K562 (cell line): ENCODE measurements around the gene ADAT1. TPM values are rescaled to one million over a fixed set of nuclear protein-coding genes. Genes with fewer than 3 reads are reported as not detected.

ENCODE experiments used
- ATAC-seq: fragments of 200-7000 bp; cut with Tn5 transposase; 3 replicates; pipeline ENCODE4 v1.9.1; 2020; ENCODE audit warnings: moderate library complexity
- BruUV-seq: library from RNA; stranded (reverse); fragments of 400-500 nt; replicated peaks from 2 replicates; lab custom pipeline; 2021; lab: Mats Ljungman, UMichigan
- CTCF ChIA-PET: fragments of 300-600 bp; formaldehyde crosslinking; extraction: SDS; loops from one replicate; lab custom pipeline; 2021; ENCODE audit warnings: low intra/inter-chr PET ratio; lab: Yijun Ruan, JAX
- POLR2A ChIA-PET: fragments of 300-600, 350-650 bp; sonication (Branson Sonifier 250); formaldehyde crosslinking; extraction: SDS; loops from one replicate; lab custom pipeline; 2021; ENCODE audit warnings: antibody characterized with exemption, inconsistent platforms; lab: Yijun Ruan, JAX
- DNase-seq, 4 experiments: peaks; one replicate each; pipeline versions ENCODE4 v3.0.0 to v3.0.0-alpha.2; 2011 to 2018; ENCODE audit warnings: low spot score in 3 of 4, mixed read lengths in 3 of 4; ENCODE audit errors: extremely low read depth in 1 of 4
- FAIRE-seq: peaks from 2 replicates; lab custom pipeline; 2011; peaks lifted over from hg19 to GRCh38; lab: Jason Lieb, UNC
- H2AFZ ChIP-seq: 2 replicates; pipeline ENCODE4 v1.6.0; 2011; ENCODE audit warnings: low read depth, low read length, control low read depth, inconsistent platforms
- H3K27ac ChIP-seq: fragments of 200-600 bp; 3 replicates; pipeline ENCODE4 v1.8.0; 2011; ENCODE audit warnings: low read depth, mild to moderate bottlenecking, control low read depth, inconsistent platforms, low read length, moderate library complexity, mixed read lengths; ENCODE audit errors: extremely low read depth
- H3K27me3 ChIP-seq, 2 experiments: fragments of 300-600 bp in 1 of 2; 2 replicates in 1 of 2; 3 replicates in 1 of 2; pipeline versions ENCODE4 v1.6.0 to v1.8.0; 2011; ENCODE audit warnings: inconsistent platforms in 2 of 2, low read length in 2 of 2, mild to moderate bottlenecking in 1 of 2, mixed read lengths in 1 of 2, moderate library complexity in 1 of 2; ENCODE audit not compliant: control insufficient read depth in 2 of 2, insufficient read depth in 2 of 2
- H3K36me3 ChIP-seq: fragments of 300-600 bp; 3 replicates; pipeline ENCODE4 v1.8.0; 2011; ENCODE audit warnings: mild to moderate bottlenecking, low read length, inconsistent platforms; ENCODE audit not compliant: control insufficient read depth, insufficient read depth
- H3K4me1 ChIP-seq, 2 experiments: fragments of 200-600 bp in 1 of 2; replicated peaks in 1 of 2; 2 replicates in 1 of 2; 3 replicates in 1 of 2; pipeline versions ENCODE4 v1.5.1 to v1.8.0; 2011; ENCODE audit warnings: inconsistent platforms in 2 of 2, low read length in 2 of 2, mild to moderate bottlenecking in 1 of 2, mixed read lengths in 1 of 2, moderate library complexity in 1 of 2; ENCODE audit not compliant: control insufficient read depth in 2 of 2, insufficient read depth in 2 of 2
- H3K4me2 ChIP-seq: 2 replicates; pipeline ENCODE4 v1.6.1; 2011; ENCODE audit warnings: low read length, control low read depth, inconsistent platforms, mixed read lengths; ENCODE audit not compliant: insufficient read depth
- H3K4me3 ChIP-seq: fragments of 200-600 bp; sonication (generic), shearing (Covaris generic); 2 replicates; pipeline ENCODE4 v1.5.1; 2016; ENCODE audit warnings: control low read depth, inconsistent platforms
- H3K79me2 ChIP-seq: fragments of 200-600 bp; 3 replicates; pipeline ENCODE4 v1.8.0; 2011; ENCODE audit warnings: low read length, inconsistent platforms; ENCODE audit not compliant: control insufficient read depth, insufficient read depth
- H3K9ac ChIP-seq, 2 experiments: 2 replicates each; pipeline versions ENCODE4 v1.6.0 to v1.6.1; 2011; ENCODE audit warnings: low read depth in 2 of 2, low read length in 2 of 2, control low read depth in 1 of 2, inconsistent platforms in 1 of 2, mild to moderate bottlenecking in 1 of 2, mixed read lengths in 1 of 2; ENCODE audit not compliant: insufficient read depth in 1 of 2
- H3K9me1 ChIP-seq: one replicate; pipeline ENCODE4 v1.6.0; 2011; ENCODE audit warnings: inconsistent platforms, mild to moderate bottlenecking, low read length, moderate library complexity; ENCODE audit not compliant: control insufficient read depth, insufficient read depth
- H3K9me3 ChIP-seq: replicated peaks from 2 replicates; pipeline ENCODE4 v1.5.1; 2011; ENCODE audit warnings: low read depth, low read length, inconsistent platforms; ENCODE audit not compliant: control insufficient read depth, insufficient read depth
- H4K20me1 ChIP-seq: replicated peaks from 2 replicates; pipeline ENCODE4 v1.6.1; 2011; ENCODE audit warnings: low read length, inconsistent platforms, mixed read lengths; ENCODE audit not compliant: control insufficient read depth, insufficient read depth
- KDM1A ChIP-seq, 2 experiments: fragments of 450-650 bp; IDR thresholded peaks; 2 replicates each; pipeline ENCODE4 v1.6.1; 2016; ENCODE audit warnings: mild to moderate bottlenecking in 2 of 2
- ZNF609 ChIP-seq: sonication (generic); formaldehyde crosslinking; IDR thresholded peaks from 2 replicates; pipeline ENCODE4 v1.8.1; 2023; ENCODE audit warnings: missing genetic modification reagents, mild to moderate bottlenecking, borderline replicate concordance
- WGBS: fragments of 100-300 bp; shearing (Covaris generic); methylation state at CpG from one replicate; pipeline ENCODE4 v1.1.6; 2016; ENCODE audit warnings: low coverage, mixed read lengths; ENCODE audit not compliant: insufficient coverage; ENCODE audit errors: missing lambda C conversion rate; 5-methylcytosine and 5-hydroxymethylcytosine counted together
- in situ Hi-C: fragments of 300-500 bp; cut with MboI; formaldehyde crosslinking; loops from 4 replicates; pipeline ENCODE4 v1.15.0; 2018; ENCODE audit warnings: inconsistent platforms, mixed read lengths
- intact Hi-C: fragments of 100-400 bp; cut with micrococcal nuclease; formaldehyde crosslinking; loops from 2 replicates; pipeline ENCODE4 v1.14.2; 2022
- polyA plus RNA-seq, 8 experiments: library from polyadenylated mRNA; depleted of rRNA in 4 of 8; stranded (reverse) in 5 of 8; unstranded in 3 of 8; fragments of >200 nt; fragmentation: Nextera tagmentation in 2 of 8; fragmentation: Illumina TruSeq in 1 of 8; extraction: Ambion mirVana in 2 of 8; extraction: Trizol in 1 of 8; gene quantifications; 2 replicates each; pipeline versions ENCODE4 v1.2.1 to v1.2.3, GENCODE V29; 2011 to 2014; ENCODE audit warnings: inconsistent platforms in 1 of 8, missing spikeins in 1 of 8
- total RNA-seq, 7 experiments: library from RNA; depleted of rRNA in 6 of 7; stranded (reverse); fragments of >200 nt in 6 of 7; fragmentation: Illumina TruSeq in 2 of 7; extraction: Trizol in 2 of 7; gene quantifications; 2 replicates each; pipeline versions ENCODE4 v1.2.1 to v1.2.3, GENCODE V29; 2011 to 2021; ENCODE audit warnings: low replicate concordance in 1 of 7

Gene ADAT1
- total and polyA plus RNA-seq, 9 of the 15 experiments (the other 6 are each of a cell fraction or from before 2014, with no cell fraction given) = 16.0 to 36.7 (median 28.2) TPM

- ChIA-PET POLR2A (interaction anchor here (1.0 to 4.2 kb wide), 4 partner anchors 8 to 35 kb away, joined by 3 to 21 read pairs (median 6); partner anchors contain the start of genes ADAT1, KARS1 and TERF2IP), CTCF (no interaction called here)
- Histone ChIP-seq H3K4me2 (no peak overlapping the region), H3K79me2 (peaks cover 10% of the 10 kb centered on the region), H3K27me3 (no peaks in the 10 kb centered on the region), H3K4me1 (no peaks in the 10 kb centered on the region), H3K9ac (no peak overlapping the region), H3K9me1 (no peaks in the 10 kb centered on the region), H2AFZ (no peak overlapping the region), H3K36me3 (peaks cover 47% of the 10 kb centered on the region), H3K9me3 (no peaks in the 10 kb centered on the region), H3K4me3 (no peak overlapping the region), H3K27ac (no peak overlapping the region), H4K20me1 (0 out of 2 replicates have a peak, but pooled peaks cover 4% of the 10 kb centered on the region)
- ATAC-seq = peak; percentile 33
- no peak for DNase-seq
- 95% methylated on average over 2 of the region's 2 CpGs for WGBS
- no peak for FAIRE-seq
- TF ChIP-seq ZNF609 (CRISPR knock-in tag) (no peak), KDM1A (IDR thresholded peaks at IDR 0.05) (no peak)
- in situ Hi-C loops = no loop called here
- no TSS peak for BruUV-seq
- intact Hi-C loops = no loop called here
These were observed 35.1 kb upstream of the ADAT1 start for GRCh38 chr16:75658175-75658574.
